Effector memory CD4-positive, alpha-beta T cell (primary cell): Measurements from ENCODE around the gene AEN.
"Not testable (repeated sequence)": the region's sequence is repeated elsewhere in the genome, so short reads cannot be mapped to it uniquely, and the experiment has no call there.

Experiments used
- DNase-seq, 3 donors: peaks; one replicate each; pipeline ENCODE4 v3.0.0-alpha.2; 2020
- H3K27ac ChIP-seq: 2 replicates; pipeline ENCODE4 v1.7.0; 2013; ENCODE audit warnings: mild to moderate bottlenecking, low read length, moderate library complexity; ENCODE audit not compliant: insufficient read depth, poor library complexity, severe bottlenecking
- H3K27me3 ChIP-seq: replicated peaks from 2 replicates; pipeline ENCODE4 v1.7.0; 2013; ENCODE audit warnings: mild to moderate bottlenecking, low read length; ENCODE audit not compliant: insufficient read depth, control insufficient read depth, poor library complexity, severe bottlenecking
- H3K36me3 ChIP-seq: 2 replicates; pipeline ENCODE4 v1.7.0; 2013; ENCODE audit warnings: mild to moderate bottlenecking, low read length, moderate library complexity; ENCODE audit not compliant: control insufficient read depth, insufficient read depth
- H3K4me1 ChIP-seq: 2 replicates; pipeline ENCODE4 v1.7.0; 2013; ENCODE audit warnings: low read length, mild to moderate bottlenecking; ENCODE audit not compliant: control insufficient read depth, insufficient read depth, poor library complexity, severe bottlenecking
- H3K4me3 ChIP-seq: 2 replicates; pipeline ENCODE4 v1.7.0; 2013; ENCODE audit warnings: low read length, low read depth, mild to moderate bottlenecking; ENCODE audit not compliant: insufficient read depth, poor library complexity, severe bottlenecking
- H3K9me3 ChIP-seq: 2 replicates; pipeline ENCODE4 v1.7.0; 2013; ENCODE audit warnings: mild to moderate bottlenecking, low read length, moderate library complexity; ENCODE audit not compliant: control insufficient read depth

Gene AEN

GRCh38 chr15:88637841-88638625, 16.9 kb downstream of the AEN start:
- no peak for DNase-seq
- Histone ChIP-seq H3K4me1 (peaks cover 72% of the 10 kb centered on the region), H3K4me3 (peak overlapping the region; percentile 27), H3K9me3 (no peaks in the 10 kb centered on the region), H3K27me3 (no peaks in the 10 kb centered on the region), H3K27ac (peak overlapping the region; percentile 98), H3K36me3 (peaks cover 10% of the 10 kb centered on the region)

DNA sequence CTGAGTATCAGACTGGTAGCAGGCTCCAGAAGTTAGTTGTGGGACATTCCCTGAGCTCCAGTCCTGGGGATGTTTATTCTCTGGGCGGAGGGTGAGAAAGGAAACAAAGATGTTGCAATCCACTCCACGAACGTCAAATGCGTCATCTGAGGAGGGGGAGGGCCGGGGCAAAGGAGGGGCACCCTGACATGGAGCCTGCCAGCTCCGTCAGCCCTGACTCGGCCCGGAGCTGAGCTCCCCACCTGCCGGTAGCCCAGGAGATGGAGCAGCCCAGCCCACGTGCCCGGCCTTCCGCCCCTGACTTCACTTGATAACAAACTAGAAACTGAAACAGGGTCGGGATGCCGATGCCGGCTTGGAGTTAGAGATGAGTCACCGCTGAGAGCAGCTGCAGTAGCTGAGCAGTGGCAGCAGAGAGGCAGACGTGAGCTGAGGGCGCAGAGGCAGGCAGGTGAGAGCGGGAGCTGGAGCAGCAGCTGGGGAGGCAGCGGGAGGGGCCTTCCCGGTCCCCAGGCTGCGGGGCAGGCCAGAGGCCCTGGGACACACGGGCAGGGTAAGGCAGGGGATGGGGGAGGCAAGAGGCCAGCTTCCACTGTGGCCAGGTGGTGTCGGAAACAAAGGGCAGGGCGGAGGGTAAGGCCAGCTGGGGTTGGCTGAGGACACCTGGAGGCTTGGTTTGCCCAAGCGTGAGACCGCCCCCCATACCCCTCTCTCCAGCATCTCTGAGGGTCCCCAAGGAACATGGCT, 17.7 kb downstream of the AEN start, which contains the start of gene ISG20:
Gene ISG20 (plus strand): TSS at position 391 of the 747 bp plus-strand sequence. CDS start 351 bp downstream, at position 742.
- Histone ChIP-seq H3K9me3 (no peaks in the 10 kb centered on the region), H3K4me3 (peak within 1 kb of the TSS; percentile 53)

GRCh38 chr15:88641959-88642452, 20.9 kb downstream of the AEN start:
- Histone ChIP-seq H3K36me3 (peaks cover 28% of the 10 kb centered on the region), H3K9me3 (no peaks in the 10 kb centered on the region), H3K27ac (peak overlapping the region; percentile 40), H3K4me3 (no peak overlapping the region), H3K27me3 (no peaks in the 10 kb centered on the region), H3K4me1 (peaks cover 62% of the 10 kb centered on the region)
- DNase-seq = no peak

More for the DNA sequence above, 17.7 kb downstream of the AEN start, which contains the start of gene ISG20:
- peak; percentile 98 to 99 (median 99) for DNase-seq
- H3K36me3 ChIP-seq = peaks cover 10% of the 10 kb centered on the region
- H3K4me1 ChIP-seq = peaks cover 77% of the 10 kb centered on the region
- no peaks in the 10 kb centered on the region for H3K27me3 ChIP-seq
- peak within 1 kb of the TSS; percentile 98 for H3K27ac ChIP-seq

- H3K4me3 ChIP-seq = not testable (repeated sequence)
These were observed 21.4 kb downstream of the AEN start for GRCh38 chr15:88642514-88642913.

GRCh38 chr15:88644741-88645140, 23.6 kb downstream of the AEN start:
- peaks cover 28% of the 10 kb centered on the region for H3K36me3 ChIP-seq
- no peaks in the 10 kb centered on the region for H3K27me3 ChIP-seq
- no peaks in the 10 kb centered on the region for H3K9me3 ChIP-seq
- H3K4me3 ChIP-seq = no peak overlapping the region
- no peak for DNase-seq
- H3K27ac ChIP-seq = no peak overlapping the region
- H3K4me1 ChIP-seq = peaks cover 62% of the 10 kb centered on the region

More at GRCh38 chr15:88642514-88642913, 21.4 kb downstream of the AEN start:
- peaks cover 56% of the 10 kb centered on the region for H3K4me1 ChIP-seq
- not testable (repeated sequence) for DNase-seq, H3K27me3 ChIP-seq, H3K9me3 ChIP-seq
- H3K36me3 ChIP-seq = peaks cover 28% of the 10 kb centered on the region
- peak overlapping the region; percentile 40 for H3K27ac ChIP-seq

- Histone ChIP-seq H3K4me1 (peaks cover 63% of the 10 kb centered on the region), H3K4me3 (no peak overlapping the region), H3K27me3 (no peaks in the 10 kb centered on the region), H3K9me3 (no peaks in the 10 kb centered on the region), H3K27ac (no peak overlapping the region), H3K36me3 (peaks cover 32% of the 10 kb centered on the region)
- DNase-seq = no peak
These were observed 24.3 kb downstream of the AEN start for GRCh38 chr15:88645171-88646087.

- no peaks in the 10 kb centered on the region for H3K9me3 ChIP-seq
- peaks cover 33% of the 10 kb centered on the region for H3K36me3 ChIP-seq
- H3K27ac ChIP-seq = no peak overlapping the region
- DNase-seq = no peak
- H3K27me3 ChIP-seq = no peaks in the 10 kb centered on the region
- peaks cover 62% of the 10 kb centered on the region for H3K4me1 ChIP-seq
- H3K4me3 ChIP-seq = no peak overlapping the region
These were observed 24.9 kb downstream of the AEN start for GRCh38 chr15:88646088-88646405.

GRCh38 chr15:88646951-88647350, 25.8 kb downstream of the AEN start:
- Histone ChIP-seq H3K4me3 (no peak overlapping the region), H3K27me3 (no peaks in the 10 kb centered on the region), H3K9me3 (no peaks in the 10 kb centered on the region), H3K27ac (no peak overlapping the region), H3K4me1 (peaks cover 59% of the 10 kb centered on the region), H3K36me3 (peaks cover 35% of the 10 kb centered on the region)
- DNase-seq = no peak

- H3K4me1 ChIP-seq = peaks cover 55% of the 10 kb centered on the region
- H3K36me3 ChIP-seq = peaks cover 30% of the 10 kb centered on the region
- H3K9me3 ChIP-seq = no peaks in the 10 kb centered on the region
- no peaks in the 10 kb centered on the region for H3K27me3 ChIP-seq
- no peak for DNase-seq
- H3K27ac ChIP-seq = peak overlapping the region; percentile 81
- no peak overlapping the region for H3K4me3 ChIP-seq
These were observed 26.4 kb downstream of the AEN start for GRCh38 chr15:88647351-88648105.
